Measurements from ENCODE around the gene NTF3. TPM values are rescaled to one million over a fixed set of nuclear protein-coding genes. Genes with fewer than 3 reads are reported as not detected.
A peak's percentile ranks its signal among the peaks of the same experiment; 100 is the strongest.

NTF3 gene
- total RNA-seq, 3 donors from 2014 or later (not counting 1 experiment from before 2014, with no cell fraction given): not detected

- Mint-ChIP-seq H3K9me3 (no peaks in the 10 kb centered on the region), H3K4me3 (no peak overlapping the region), H3K27me3 (ENCODE audit: low read depth in 2 of 2) (peaks cover 0 to 7% of the 10 kb centered on the region in 2 donors), H3K27ac (no peak overlapping the region), H3K36me3 (no peaks in the 10 kb centered on the region), H3K4me1 (no peaks in the 10 kb centered on the region)
- Histone ChIP-seq H3K27ac (ENCODE audit: low read length) (no peak overlapping the region), H3K36me3 (ENCODE audit: control insufficient read depth, insufficient read depth, low read length) (no peaks in the 10 kb centered on the region), H3K4me3 (ENCODE audit: low read length) (no peak overlapping the region), H3K4me1 (ENCODE audit: control insufficient read depth, insufficient read depth, low read length) (no peaks in the 10 kb centered on the region), H3K9me3 (ENCODE audit: control insufficient read depth, insufficient read depth, low read length) (no peaks in the 10 kb centered on the region), H3K27me3 (ENCODE audit: control insufficient read depth, insufficient read depth, low read length) (no peaks in the 10 kb centered on the region)
- DNase-seq (no peak), ATAC-seq (no peak)
- 65% methylated on average over 10 of the region's 10 CpGs for WGBS (ENCODE audit: insufficient coverage)
- intact Hi-C loops (cut with micrococcal nuclease): no loop called here
- TF ChIP-seq, protein P1, sequence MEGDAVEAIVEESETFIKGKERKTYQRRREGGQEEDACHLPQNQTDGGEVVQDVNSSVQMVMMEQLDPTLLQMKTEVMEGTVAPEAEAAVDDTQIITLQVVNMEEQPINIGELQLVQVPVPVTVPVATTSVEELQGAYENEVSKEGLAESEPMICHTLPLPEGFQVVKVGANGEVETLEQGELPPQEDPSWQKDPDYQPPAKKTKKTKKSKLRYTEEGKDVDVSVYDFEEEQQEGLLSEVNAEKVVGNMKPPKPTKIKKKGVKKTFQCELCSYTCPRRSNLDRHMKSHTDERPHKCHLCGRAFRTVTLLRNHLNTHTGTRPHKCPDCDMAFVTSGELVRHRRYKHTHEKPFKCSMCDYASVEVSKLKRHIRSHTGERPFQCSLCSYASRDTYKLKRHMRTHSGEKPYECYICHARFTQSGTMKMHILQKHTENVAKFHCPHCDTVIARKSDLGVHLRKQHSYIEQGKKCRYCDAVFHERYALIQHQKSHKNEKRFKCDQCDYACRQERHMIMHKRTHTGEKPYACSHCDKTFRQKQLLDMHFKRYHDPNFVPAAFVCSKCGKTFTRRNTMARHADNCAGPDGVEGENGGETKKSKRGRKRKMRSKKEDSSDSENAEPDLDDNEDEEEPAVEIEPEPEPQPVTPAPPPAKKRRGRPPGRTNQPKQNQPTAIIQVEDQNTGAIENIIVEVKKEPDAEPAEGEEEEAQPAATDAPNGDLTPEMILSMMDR (IDR thresholded peaks at IDR 0.05): no peak
Measured at GRCh38 chr12:5480938-5481303, 49.0 kb downstream of the NTF3 start.

- no peaks in the 10 kb centered on the region for H3K36me3 Mint-ChIP-seq
- H3K9me3 Mint-ChIP-seq: no peaks in the 10 kb centered on the region
- Histone ChIP-seq H3K27me3 (ENCODE audit: control insufficient read depth, insufficient read depth, low read length) (no peaks in the 10 kb centered on the region), H3K4me1 (ENCODE audit: control insufficient read depth, insufficient read depth, low read length) (no peaks in the 10 kb centered on the region), H3K4me3 (ENCODE audit: low read length) (no peak overlapping the region), H3K36me3 (ENCODE audit: control insufficient read depth, insufficient read depth, low read length) (no peaks in the 10 kb centered on the region), H3K27ac (ENCODE audit: low read length) (no peak overlapping the region), H3K9me3 (ENCODE audit: control insufficient read depth, insufficient read depth, low read length) (no peaks in the 10 kb centered on the region)
- H3K27me3 Mint-ChIP-seq (ENCODE audit: low read depth in 2 of 2): no peaks in the 10 kb centered on the region
- ATAC-seq (peak in 1 of 3 donors; percentile 45), DNase-seq (no peak)
- H3K4me1 Mint-ChIP-seq: no peaks in the 10 kb centered on the region
- intact Hi-C loops (cut with micrococcal nuclease): no loop called here
- TF ChIP-seq, protein P1 (IDR thresholded peaks at IDR 0.05): no peak
- 95% methylated on average over 5 of the region's 5 CpGs for WGBS (ENCODE audit: insufficient coverage)
- no peak overlapping the region for H3K27ac Mint-ChIP-seq
- H3K4me3 Mint-ChIP-seq: no peak overlapping the region
Measured at GRCh38 chr12:5481645-5482044, 49.7 kb downstream of the NTF3 start.

GRCh38 chr12:5484426-5484825 is 52.5 kb downstream of the NTF3 start:
- no peaks in the 10 kb centered on the region for H3K36me3 ChIP-seq (ENCODE audit: control insufficient read depth, insufficient read depth, low read length)
- Mint-ChIP-seq H3K36me3 (no peaks in the 10 kb centered on the region), H3K27ac (no peak overlapping the region), H3K4me1 (no peaks in the 10 kb centered on the region), H3K9me3 (no peaks in the 10 kb centered on the region), H3K4me3 (no peak overlapping the region), H3K27me3 (ENCODE audit: low read depth in 2 of 2) (peaks cover 0 to 5% of the 10 kb centered on the region in 2 donors)
- DNase-seq: no peak
- no peak overlapping the region for H3K27ac ChIP-seq (ENCODE audit: low read length)
- no peaks in the 10 kb centered on the region for H3K4me1 ChIP-seq (ENCODE audit: control insufficient read depth, insufficient read depth, low read length)
- no peak overlapping the region for H3K4me3 ChIP-seq (ENCODE audit: low read length)
- TF ChIP-seq, protein P1 (IDR thresholded peaks at IDR 0.05): no peak
- intact Hi-C loops (cut with micrococcal nuclease): no loop called here
- no peaks in the 10 kb centered on the region for H3K27me3 ChIP-seq (ENCODE audit: control insufficient read depth, insufficient read depth, low read length)
- H3K9me3 ChIP-seq (ENCODE audit: control insufficient read depth, insufficient read depth, low read length): no peaks in the 10 kb centered on the region
- no peak for ATAC-seq
- WGBS (ENCODE audit: insufficient coverage): 93% methylated on average over 6 of the region's 6 CpGs

- TF ChIP-seq, protein P1 (IDR thresholded peaks at IDR 0.05): no peak
- Mint-ChIP-seq H3K27ac (no peak overlapping the region), H3K36me3 (no peaks in the 10 kb centered on the region), H3K4me3 (no peak overlapping the region), H3K27me3 (ENCODE audit: low read depth in 2 of 2) (peaks cover 0 to 5% of the 10 kb centered on the region in 2 donors), H3K4me1 (no peaks in the 10 kb centered on the region), H3K9me3 (no peaks in the 10 kb centered on the region)
- intact Hi-C loops (cut with micrococcal nuclease): no loop called here
- WGBS (ENCODE audit: insufficient coverage): 94% methylated on average over 4 of the region's 4 CpGs
- H3K4me3 ChIP-seq (ENCODE audit: low read length): no peak overlapping the region
- H3K27ac ChIP-seq (ENCODE audit: low read length): no peak overlapping the region
- ATAC-seq (no peak), DNase-seq (no peak)
- no peaks in the 10 kb centered on the region for H3K27me3 ChIP-seq (ENCODE audit: control insufficient read depth, insufficient read depth, low read length)
- H3K36me3 ChIP-seq (ENCODE audit: control insufficient read depth, insufficient read depth, low read length): no peaks in the 10 kb centered on the region
- no peaks in the 10 kb centered on the region for H3K9me3 ChIP-seq (ENCODE audit: control insufficient read depth, insufficient read depth, low read length)
- no peaks in the 10 kb centered on the region for H3K4me1 ChIP-seq (ENCODE audit: control insufficient read depth, insufficient read depth, low read length)
Measured at GRCh38 chr12:5485454-5485853, 53.5 kb downstream of the NTF3 start.

Measured in natural killer cell (primary cell).